ENCODE measurements around the gene BPIFB1. TPM values are rescaled to one million over a fixed set of nuclear protein-coding genes. Genes with fewer than 3 reads are reported as not detected.

The BPIFB1 gene
- total RNA-seq, 4 donors from 2014 or later, result not detected

DNA sequence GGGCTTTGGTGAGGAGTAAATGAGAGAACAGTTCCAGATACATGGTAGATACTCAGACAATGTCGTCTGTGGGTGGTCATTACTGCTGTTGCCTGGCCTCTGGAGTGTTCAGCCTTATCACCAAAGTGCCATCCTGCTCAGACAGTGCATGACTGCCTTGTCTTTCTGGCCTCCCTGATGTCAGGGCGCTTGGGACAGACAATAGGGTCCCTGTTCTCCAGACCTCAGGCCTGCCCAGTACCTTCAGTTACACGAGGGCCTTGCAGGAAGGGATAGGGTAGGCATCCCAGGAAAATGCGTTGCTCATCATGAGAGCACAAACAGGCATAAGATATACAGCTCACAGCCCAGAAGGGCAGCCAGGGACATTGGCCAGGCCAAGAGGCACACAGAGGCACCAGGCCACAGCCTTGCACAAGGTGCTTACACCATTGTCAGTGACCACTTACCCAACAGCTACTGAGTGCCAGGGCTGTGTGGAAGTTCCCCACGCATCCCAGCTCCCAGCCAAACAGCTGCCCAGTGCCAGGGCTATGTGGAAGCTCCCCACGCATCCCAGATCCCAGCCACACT is 27.4 kb downstream of the BPIFB1 start:
- TF ChIP-seq, protein P1, sequence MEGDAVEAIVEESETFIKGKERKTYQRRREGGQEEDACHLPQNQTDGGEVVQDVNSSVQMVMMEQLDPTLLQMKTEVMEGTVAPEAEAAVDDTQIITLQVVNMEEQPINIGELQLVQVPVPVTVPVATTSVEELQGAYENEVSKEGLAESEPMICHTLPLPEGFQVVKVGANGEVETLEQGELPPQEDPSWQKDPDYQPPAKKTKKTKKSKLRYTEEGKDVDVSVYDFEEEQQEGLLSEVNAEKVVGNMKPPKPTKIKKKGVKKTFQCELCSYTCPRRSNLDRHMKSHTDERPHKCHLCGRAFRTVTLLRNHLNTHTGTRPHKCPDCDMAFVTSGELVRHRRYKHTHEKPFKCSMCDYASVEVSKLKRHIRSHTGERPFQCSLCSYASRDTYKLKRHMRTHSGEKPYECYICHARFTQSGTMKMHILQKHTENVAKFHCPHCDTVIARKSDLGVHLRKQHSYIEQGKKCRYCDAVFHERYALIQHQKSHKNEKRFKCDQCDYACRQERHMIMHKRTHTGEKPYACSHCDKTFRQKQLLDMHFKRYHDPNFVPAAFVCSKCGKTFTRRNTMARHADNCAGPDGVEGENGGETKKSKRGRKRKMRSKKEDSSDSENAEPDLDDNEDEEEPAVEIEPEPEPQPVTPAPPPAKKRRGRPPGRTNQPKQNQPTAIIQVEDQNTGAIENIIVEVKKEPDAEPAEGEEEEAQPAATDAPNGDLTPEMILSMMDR (IDR thresholded peaks at IDR 0.05), result no peak
- no peak for DNase-seq (ENCODE audit: low spot score)
- no peak for ATAC-seq (ENCODE audit: low FRiP score)

DNA sequence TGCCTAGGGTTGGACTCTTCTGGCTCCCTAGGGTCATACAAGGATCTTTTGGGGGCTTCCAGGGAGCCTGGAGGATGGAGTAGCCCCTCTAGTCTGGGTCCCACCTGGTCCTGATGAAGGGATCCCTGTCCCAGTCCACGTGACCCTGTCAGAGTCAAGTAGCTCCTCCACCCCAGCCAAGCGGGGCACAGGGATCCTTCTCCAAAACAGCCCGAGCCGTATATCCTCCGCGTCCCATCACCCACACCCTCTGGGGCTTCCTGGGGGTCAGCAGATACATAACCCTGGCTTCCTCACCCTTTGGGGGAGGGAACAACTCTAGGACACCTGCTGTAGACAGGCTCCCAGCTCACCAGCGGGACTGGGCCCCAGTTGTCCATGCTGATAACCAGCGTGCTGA is 28.0 kb downstream of the BPIFB1 start:
- DNase-seq (ENCODE audit: low spot score) (no peak), ATAC-seq (ENCODE audit: low FRiP score) (no peak)
- TF ChIP-seq, protein P1 (IDR thresholded peaks at IDR 0.05), result no peak

DNA sequence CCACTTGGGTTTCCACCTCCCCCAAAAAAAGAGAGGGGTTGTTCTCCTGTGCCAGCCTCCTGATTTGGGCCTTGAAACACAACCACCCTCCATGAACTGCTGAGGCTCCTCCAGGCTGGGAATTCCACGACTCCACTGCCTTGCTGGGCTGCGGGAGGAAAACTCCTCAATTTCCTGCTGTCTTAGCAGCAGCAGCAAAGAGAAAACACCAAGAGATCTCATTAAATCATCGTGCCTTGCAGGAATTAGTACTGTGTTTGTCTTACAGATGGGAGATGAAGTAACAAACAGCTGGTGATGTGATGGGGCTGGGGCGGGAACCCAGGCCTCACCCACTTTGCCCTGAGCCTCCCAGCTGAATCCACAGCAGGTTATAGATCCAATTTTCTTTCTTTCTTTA is 29.0 kb downstream of the BPIFB1 start:
- DNase-seq (ENCODE audit: low spot score), result no peak
- TF ChIP-seq, protein P1 (IDR thresholded peaks at IDR 0.05), result no peak

DNA sequence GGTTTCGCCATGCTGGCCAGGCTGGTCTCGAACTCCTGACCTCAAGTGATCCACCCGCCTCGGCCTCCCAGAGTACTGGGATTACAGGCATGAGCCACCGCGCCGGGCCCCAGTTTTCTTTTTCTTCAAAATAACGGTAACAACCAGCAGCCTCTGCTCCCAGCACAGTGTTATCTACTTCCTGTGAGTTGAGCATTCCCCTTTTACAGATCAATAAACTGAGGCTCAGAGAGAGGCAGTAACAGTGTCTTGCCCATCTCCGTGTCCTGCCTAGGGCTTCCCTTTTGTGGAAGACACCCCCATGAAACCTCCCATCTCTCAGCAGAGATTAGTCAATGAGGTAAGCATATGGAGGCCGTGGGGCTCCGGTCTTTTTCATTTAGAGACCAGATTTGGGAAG is 29.6 kb downstream of the BPIFB1 start:
- no peak for ATAC-seq (ENCODE audit: low FRiP score)

More for the DNA sequence above, 29.0 kb downstream of the BPIFB1 start:
- ATAC-seq (ENCODE audit: low FRiP score), result no peak

DNA sequence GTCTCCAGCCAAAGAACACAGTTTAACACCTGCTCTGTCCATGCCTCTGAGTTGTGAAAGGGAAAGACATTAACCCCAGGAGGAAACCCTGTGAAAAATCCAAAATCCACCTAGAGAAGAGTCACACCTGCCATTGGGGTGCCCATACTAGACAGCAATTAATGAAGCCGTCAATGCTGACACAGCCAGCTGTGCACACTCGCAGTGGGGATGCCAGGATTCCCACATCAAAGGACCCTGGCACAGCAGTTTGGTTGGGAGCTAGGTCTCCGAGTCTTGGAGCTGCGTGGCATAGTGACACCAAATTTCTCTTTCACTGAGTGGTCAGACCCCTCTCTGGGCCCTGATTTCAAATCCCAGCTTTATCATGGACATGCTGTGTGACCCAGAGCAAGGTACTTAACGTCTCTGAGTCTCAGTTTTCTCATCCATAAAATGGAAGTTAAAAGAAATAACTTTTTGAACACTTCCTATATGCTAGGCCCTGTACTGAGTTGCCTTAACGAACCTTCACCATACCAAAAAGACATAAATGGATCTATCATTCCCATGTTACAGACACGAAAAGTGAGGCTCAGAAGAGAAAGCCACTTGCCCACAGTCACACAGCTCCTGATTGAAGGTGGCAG is 30.8 kb downstream of the BPIFB1 start:
- TF ChIP-seq, protein P1 (IDR thresholded peaks at IDR 0.05), result no peak
- ATAC-seq (ENCODE audit: low FRiP score) (no peak), DNase-seq (ENCODE audit: low spot score) (no peak)

More for the DNA sequence above, 29.6 kb downstream of the BPIFB1 start:
- DNase-seq (ENCODE audit: low spot score), result no peak
- TF ChIP-seq, protein P1 (IDR thresholded peaks at IDR 0.05), result no peak

DNA sequence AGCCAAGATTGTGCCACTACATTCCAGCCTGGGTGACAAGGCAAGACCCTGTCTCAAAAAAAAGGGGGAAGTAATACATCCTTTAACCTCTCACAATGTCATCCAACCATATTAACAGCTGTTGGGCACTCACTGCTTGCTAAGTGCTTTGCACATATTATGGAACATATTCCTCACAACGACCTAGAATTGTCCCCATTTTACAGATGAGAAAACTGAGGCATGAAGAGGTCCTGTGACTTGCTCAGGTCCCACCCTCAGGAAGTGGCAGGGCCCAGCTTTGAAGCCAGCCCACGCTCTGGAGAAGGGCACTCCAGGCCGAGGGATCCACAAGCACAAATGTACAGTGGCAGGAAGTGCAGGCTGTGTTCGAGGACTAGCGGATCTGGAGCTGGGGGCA is 33.3 kb downstream of the BPIFB1 start:
- TF ChIP-seq, protein P1 (IDR thresholded peaks at IDR 0.05), result no peak
- ATAC-seq (ENCODE audit: low FRiP score), result no peak

DNA sequence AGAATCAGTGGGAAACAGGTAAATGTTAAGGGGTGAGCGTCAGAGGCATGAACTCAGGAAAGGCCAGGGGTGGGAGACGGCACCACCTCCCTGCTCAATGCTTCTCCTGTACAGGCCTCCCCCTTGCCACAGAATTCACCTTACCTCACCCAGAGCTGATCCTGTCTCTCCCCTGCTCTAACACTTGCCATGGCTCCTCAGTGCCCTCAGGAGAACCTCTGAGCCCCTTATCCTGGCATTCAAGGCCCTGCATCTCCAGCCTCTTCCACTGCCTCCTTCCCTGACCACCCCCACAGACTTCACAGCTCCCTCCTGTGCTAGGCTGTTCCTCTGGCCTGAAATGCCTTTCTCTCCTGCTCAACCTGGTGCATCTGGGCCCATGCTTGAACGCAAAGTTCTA is 33.9 kb downstream of the BPIFB1 start:
- TF ChIP-seq, protein P1 (IDR thresholded peaks at IDR 0.05), result no peak
- DNase-seq (ENCODE audit: low spot score) (no peak), ATAC-seq (ENCODE audit: low FRiP score) (no peak)

More for the DNA sequence above, 33.3 kb downstream of the BPIFB1 start:
- DNase-seq (ENCODE audit: low spot score), result no peak
